H54 (cell line): ENCODE measurements around the gene KIR3DL1.
"Not testable (repeated sequence)": the region's sequence is repeated elsewhere in the genome, so short reads cannot be mapped to it uniquely, and the experiment has no call there.

Experiments
- DNase-seq: peaks from one replicate; pipeline ENCODE4 v3.0.0; 2011; ENCODE audit warnings: low spot score, mixed read lengths; ENCODE audit not compliant: insufficient read length
- FAIRE-seq: peaks from 3 replicates; lab custom pipeline; 2011; peaks lifted over from hg19 to GRCh38; lab: Jason Lieb, UNC
- POLR2A ChIP-seq: IDR thresholded peaks from 2 replicates; pipeline ENCODE4 v1.6.1; 2011; ENCODE audit warnings: low read depth, mild to moderate bottlenecking, low read length

KIR3DL1 gene

GRCh38 chr19:54792814-54793213, 23.5 kb upstream of the KIR3DL1 start:
- TF ChIP-seq POLR2A, result no peak
- DNase-seq (no peak), FAIRE-seq (no peak)

GRCh38 chr19:54795758-54796157, 20.5 kb upstream of the KIR3DL1 start:
- DNase-seq (no peak), FAIRE-seq (no peak)
- no peak for TF ChIP-seq POLR2A

GRCh38 chr19:54803410-54803809, 12.9 kb upstream of the KIR3DL1 start, which contains the start of gene KIR2DL4:
KIR2DL4 (plus strand) TSS chr19:54803610; CDS start chr19:54803652, 42 bp downstream.
- DNase-seq (no peak), FAIRE-seq (no peak)
- TF ChIP-seq POLR2A, result no peak

GRCh38 chr19:54804101-54804500, 12.2 kb upstream of the KIR3DL1 start:
- no peak for FAIRE-seq
- DNase-seq, result no peak

GRCh38 chr19:54804571-54804970, 11.7 kb upstream of the KIR3DL1 start:
- FAIRE-seq, result no peak
- no peak for TF ChIP-seq POLR2A
- no peak for DNase-seq

More at GRCh38 chr19:54804101-54804500, 12.2 kb upstream of the KIR3DL1 start:
- TF ChIP-seq POLR2A, result no peak

- no peak for FAIRE-seq
- TF ChIP-seq POLR2A, result no peak
- DNase-seq, result no peak
These were observed 10.4 kb upstream of the KIR3DL1 start for GRCh38 chr19:54805665-54806515.

- FAIRE-seq, result no peak
- no peak for DNase-seq
- TF ChIP-seq POLR2A, result no peak
These were observed 9.8 kb upstream of the KIR3DL1 start for GRCh38 chr19:54806516-54806838.

GRCh38 chr19:54814571-54814970, 1.7 kb upstream of the KIR3DL1 start:
- FAIRE-seq, DNase-seq: not testable (repeated sequence)

GRCh38 chr19:54817670-54818536, 1.6 kb downstream of the KIR3DL1 start:
- DNase-seq, result no peak
- no peak for FAIRE-seq
- TF ChIP-seq POLR2A, result no peak

- not testable (repeated sequence) for DNase-seq, FAIRE-seq
These were observed 8.1 kb downstream of the KIR3DL1 start for GRCh38 chr19:54824416-54824815.

GRCh38 chr19:54825326-54825725, 9.1 kb downstream of the KIR3DL1 start:
- not testable (repeated sequence) for FAIRE-seq, DNase-seq

- FAIRE-seq, DNase-seq: not testable (repeated sequence)
These were observed 11.8 kb downstream of the KIR3DL1 start for GRCh38 chr19:54828064-54828463.

GRCh38 chr19:54832496-54832895, 16.2 kb downstream of the KIR3DL1 start, which contains the start of gene KIR2DS4:
KIR2DS4 (plus strand) TSS chr19:54832676.
- not testable (repeated sequence) for DNase-seq, FAIRE-seq

GRCh38 chr19:54835126-54835525, 18.9 kb downstream of the KIR3DL1 start:
- DNase-seq, FAIRE-seq: not testable (repeated sequence)

- not testable (repeated sequence) for DNase-seq, FAIRE-seq
These were observed 21.3 kb downstream of the KIR3DL1 start for GRCh38 chr19:54837522-54837921.

GRCh38 chr19:54843171-54843570, 26.9 kb downstream of the KIR3DL1 start:
- FAIRE-seq, result not testable (repeated sequence)

GRCh38 chr19:54850061-54850640, 33.9 kb downstream of the KIR3DL1 start, which contains the start of gene KIR3DL2:
KIR3DL2 (plus strand) TSS chr19:54850443; CDS start chr19:54850476, 33 bp downstream.
- not testable (repeated sequence) for FAIRE-seq

More at GRCh38 chr19:54843171-54843570, 26.9 kb downstream of the KIR3DL1 start:
- not testable (repeated sequence) for DNase-seq

More at GRCh38 chr19:54850061-54850640, 33.9 kb downstream of the KIR3DL1 start, which contains the start of gene KIR3DL2:
- not testable (repeated sequence) for DNase-seq
